Progenitor cell of endocrine pancreas (in vitro differentiated cells): ENCODE results near the gene ZMYM1. TPM values are rescaled to one million over a fixed set of nuclear protein-coding genes. Genes with fewer than 3 reads are reported as not detected.

ENCODE experiments used
- DNase-seq: peaks from one replicate; pipeline ENCODE4 v3.0.0; 2021; ENCODE audit warnings: low spot score; ENCODE audit not compliant: unreplicated experiment
- H3K27ac Mint-ChIP-seq: 2 replicates; pipeline ENCODE4 v1.8.0; 2021; ENCODE audit warnings: mild to moderate bottlenecking, moderate library complexity, mixed read lengths
- H3K27me3 Mint-ChIP-seq: 2 replicates; pipeline ENCODE4 v1.8.0; 2021; ENCODE audit warnings: mixed read lengths
- H3K36me3 Mint-ChIP-seq: 2 replicates; pipeline ENCODE4 v1.8.0; 2022; ENCODE audit warnings: mixed read lengths; ENCODE audit not compliant: insufficient read depth
- H3K4me1 Mint-ChIP-seq: 2 replicates; pipeline ENCODE4 v1.8.0; 2021; ENCODE audit warnings: low read depth, mixed read lengths
- H3K4me3 Mint-ChIP-seq: 2 replicates; pipeline ENCODE4 v1.8.0; 2021; ENCODE audit warnings: low read depth, mild to moderate bottlenecking, moderate library complexity, mixed read lengths
- H3K9me3 Mint-ChIP-seq: 2 replicates; pipeline ENCODE4 v1.8.0; 2021; ENCODE audit warnings: low read depth, mixed read lengths
- CTCF ChIP-seq: fragments of 200-600 bp; sonication (generic); IDR thresholded peaks from one replicate; pipeline ENCODE4 v1.5.0; 2021; ENCODE audit warnings: antibody characterized with exemption, mild to moderate bottlenecking; ENCODE audit not compliant: unreplicated experiment
- total RNA-seq: library from RNA; stranded (reverse); gene quantifications from 2 replicates; pipeline ENCODE4 v1.2.1, GENCODE V29; 2021

ZMYM1 gene
- total RNA-seq, 1 donor from 2014 or later = 34.1 TPM

DNA sequence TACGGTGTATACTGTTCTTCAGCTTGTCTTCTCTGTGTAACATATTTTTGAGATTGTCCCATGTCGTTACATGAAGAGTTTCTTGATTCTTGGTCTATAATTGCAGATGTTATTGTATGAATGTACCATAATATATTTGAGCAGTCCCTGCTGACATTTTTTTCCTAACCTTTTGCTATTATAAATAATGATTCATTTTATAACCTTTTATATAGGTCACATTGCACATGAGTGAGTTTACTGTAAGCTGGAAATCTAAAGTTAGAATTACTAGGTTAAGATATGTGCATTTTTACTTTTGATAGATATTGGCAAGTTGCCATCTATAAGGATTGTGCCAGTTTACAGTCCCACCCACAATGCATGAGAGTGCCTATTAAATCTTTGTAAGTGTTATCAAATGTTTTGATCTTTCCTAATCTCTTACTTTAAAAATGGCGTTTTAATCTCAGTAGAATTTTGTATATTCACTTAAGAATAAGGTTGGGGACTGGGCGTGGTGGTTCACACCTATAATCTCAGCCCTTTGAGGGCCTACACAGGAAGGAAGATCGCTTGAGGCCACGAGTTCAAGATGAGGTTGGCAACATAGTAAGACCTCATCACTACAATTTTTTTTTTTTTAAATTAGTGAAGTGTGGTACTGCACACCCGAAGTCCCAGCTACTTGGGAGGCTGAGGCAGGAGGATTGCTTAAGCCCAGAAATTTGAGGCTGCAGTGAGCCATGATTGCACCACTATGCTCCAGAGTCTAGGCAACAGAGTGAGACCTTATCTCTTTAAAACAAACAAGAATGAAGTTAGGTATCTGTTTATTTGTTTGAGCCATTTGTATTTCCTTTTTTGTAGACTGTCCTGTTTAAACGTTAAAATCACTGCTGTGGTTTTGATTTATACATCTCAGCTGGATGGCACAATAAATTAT lies 36.5 kb downstream of the ZMYM1 start:
- no peaks in the 10 kb centered on the region for H3K4me1 Mint-ChIP-seq
- peaks cover 3% of the 10 kb centered on the region for H3K9me3 Mint-ChIP-seq
- no peak for TF ChIP-seq CTCF
- DNase-seq = no peak
- peaks cover 19% of the 10 kb centered on the region for H3K36me3 Mint-ChIP-seq
- H3K27me3 Mint-ChIP-seq = no peaks in the 10 kb centered on the region
- H3K27ac Mint-ChIP-seq = no peak overlapping the region
- no peak overlapping the region for H3K4me3 Mint-ChIP-seq

DNA sequence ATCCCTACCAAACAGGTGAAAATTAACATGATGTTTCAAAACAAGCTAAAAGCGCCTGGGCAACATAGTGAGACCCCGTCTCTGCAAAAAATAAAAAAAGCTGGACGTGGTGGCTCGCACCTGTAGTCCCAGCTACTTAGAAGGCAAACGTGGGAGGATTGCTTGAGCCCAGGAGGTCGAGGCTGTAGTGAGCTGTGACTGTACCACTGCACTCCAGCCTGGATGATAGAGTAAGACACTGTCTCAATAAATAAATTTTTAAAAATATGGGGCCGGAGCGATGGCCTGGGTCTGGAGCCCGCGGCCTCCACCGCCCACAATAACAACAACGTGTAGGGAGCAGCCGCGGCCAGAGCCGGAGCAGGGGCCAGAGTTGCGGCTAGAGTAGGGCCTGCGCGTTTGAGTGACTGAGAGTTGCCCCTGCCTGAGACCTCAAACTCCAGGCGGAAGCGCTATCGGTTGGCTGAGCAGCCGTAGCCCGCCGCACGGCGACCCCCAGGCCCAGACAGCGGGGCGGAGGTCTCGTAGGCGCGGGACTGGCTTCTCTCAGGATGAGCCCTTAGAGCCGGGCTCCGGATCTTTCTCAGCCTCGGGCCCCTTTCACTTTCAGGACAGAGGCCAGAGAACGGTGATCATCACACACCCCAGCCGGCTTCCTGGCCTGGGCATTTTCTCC lies 41.4 kb downstream of the ZMYM1 start:
- H3K9me3 Mint-ChIP-seq = peaks cover 6% of the 10 kb centered on the region
- H3K4me1 Mint-ChIP-seq = no peaks in the 10 kb centered on the region
- H3K4me3 Mint-ChIP-seq = no peak overlapping the region
- H3K27ac Mint-ChIP-seq = no peak overlapping the region
- no peak for TF ChIP-seq CTCF
- H3K27me3 Mint-ChIP-seq = no peaks in the 10 kb centered on the region
- H3K36me3 Mint-ChIP-seq = peaks cover 6% of the 10 kb centered on the region
- DNase-seq = no peak

GRCh38 chr1:35122311-35122710 lies 43.1 kb downstream of the ZMYM1 start:
- no peak overlapping the region for H3K27ac Mint-ChIP-seq

DNA sequence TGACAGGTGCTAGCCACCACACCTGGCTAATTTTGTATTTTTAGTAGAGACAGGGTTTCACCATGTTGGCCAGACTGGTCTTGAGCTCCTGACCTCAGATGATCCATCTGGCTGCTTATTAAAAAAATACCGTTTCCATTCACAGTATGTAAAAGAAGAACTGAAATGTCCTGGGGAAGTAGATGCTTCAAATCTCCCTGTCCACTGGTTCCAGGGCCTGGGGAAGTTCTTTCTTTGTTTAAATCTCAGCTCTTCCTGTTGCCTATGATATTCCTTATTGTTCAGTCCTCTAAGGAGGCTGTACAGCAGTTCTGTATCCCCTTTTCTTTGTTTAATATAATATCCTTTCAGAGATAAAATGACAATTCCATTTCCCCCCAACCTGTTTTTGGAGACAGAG lies 47.4 kb downstream of the ZMYM1 start:
- Mint-ChIP-seq H3K9me3 (peaks cover 15% of the 10 kb centered on the region), H3K27me3 (no peaks in the 10 kb centered on the region), H3K4me3 (no peak overlapping the region), H3K4me1 (no peaks in the 10 kb centered on the region), H3K27ac (no peak overlapping the region), H3K36me3 (peaks cover 2% of the 10 kb centered on the region)
- no peak for TF ChIP-seq CTCF
- DNase-seq = no peak

More at GRCh38 chr1:35122311-35122710, 43.1 kb downstream of the ZMYM1 start:
- Mint-ChIP-seq H3K4me1 (no peaks in the 10 kb centered on the region), H3K4me3 (no peak overlapping the region), H3K36me3 (peaks cover 2% of the 10 kb centered on the region), H3K27me3 (no peaks in the 10 kb centered on the region), H3K9me3 (peaks cover 3% of the 10 kb centered on the region)
- DNase-seq = no peak
- no peak for TF ChIP-seq CTCF

DNA sequence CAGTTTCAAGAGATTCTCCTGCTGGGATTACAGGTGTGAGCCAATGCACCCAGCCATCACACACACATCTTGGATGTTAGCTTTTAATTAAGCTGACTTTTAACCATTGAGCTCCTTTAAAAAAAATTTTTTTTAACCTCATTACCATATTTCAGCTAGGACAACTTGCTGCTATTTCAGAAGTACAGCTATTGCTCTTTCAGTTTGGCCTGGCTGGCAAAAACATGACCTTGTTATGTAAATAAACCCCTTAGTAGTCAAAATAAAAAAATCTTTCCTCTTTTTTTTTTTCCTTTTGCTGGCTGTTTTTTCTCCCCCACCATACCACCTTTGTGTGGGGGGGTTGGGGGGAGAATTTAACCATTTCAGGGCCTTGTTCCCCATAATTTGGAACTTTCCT lies 49.9 kb downstream of the ZMYM1 start:
- H3K4me3 Mint-ChIP-seq = no peak overlapping the region
- H3K4me1 Mint-ChIP-seq = no peaks in the 10 kb centered on the region
- no peak overlapping the region for H3K27ac Mint-ChIP-seq
- no peaks in the 10 kb centered on the region for H3K27me3 Mint-ChIP-seq
- H3K36me3 Mint-ChIP-seq = peaks cover 2% of the 10 kb centered on the region
- H3K9me3 Mint-ChIP-seq = peaks cover 15% of the 10 kb centered on the region
- TF ChIP-seq CTCF = no peak
- no peak for DNase-seq
